Progenitor cell of endocrine pancreas (in vitro differentiated cells): ENCODE data around the gene C1S. TPM values are rescaled to one million over a fixed set of nuclear protein-coding genes. Genes with fewer than 3 reads are reported as not detected.

ENCODE experiments used
- DNase-seq: peaks from one replicate; pipeline ENCODE4 v3.0.0; 2021; ENCODE audit warnings: low spot score; ENCODE audit not compliant: unreplicated experiment
- H3K27ac Mint-ChIP-seq: 2 replicates; pipeline ENCODE4 v1.8.0; 2021; ENCODE audit warnings: mild to moderate bottlenecking, moderate library complexity, mixed read lengths
- H3K27me3 Mint-ChIP-seq: 2 replicates; pipeline ENCODE4 v1.8.0; 2021; ENCODE audit warnings: mixed read lengths
- H3K36me3 Mint-ChIP-seq: 2 replicates; pipeline ENCODE4 v1.8.0; 2022; ENCODE audit warnings: mixed read lengths; ENCODE audit not compliant: insufficient read depth
- H3K4me1 Mint-ChIP-seq: 2 replicates; pipeline ENCODE4 v1.8.0; 2021; ENCODE audit warnings: low read depth, mixed read lengths
- H3K4me3 Mint-ChIP-seq: 2 replicates; pipeline ENCODE4 v1.8.0; 2021; ENCODE audit warnings: low read depth, mild to moderate bottlenecking, moderate library complexity, mixed read lengths
- H3K9me3 Mint-ChIP-seq: 2 replicates; pipeline ENCODE4 v1.8.0; 2021; ENCODE audit warnings: low read depth, mixed read lengths
- total RNA-seq: library from RNA; stranded (reverse); gene quantifications from 2 replicates; pipeline ENCODE4 v1.2.1, GENCODE V29; 2021
- TF ChIP-seq, protein P1 (sequence below): fragments of 200-600 bp; sonication (generic); IDR thresholded peaks from one replicate; pipeline ENCODE4 v1.5.0; 2021; ENCODE audit warnings: antibody characterized with exemption, mild to moderate bottlenecking; ENCODE audit not compliant: unreplicated experiment

C1S gene
- total RNA-seq, 1 donor from 2014 or later, result 4.1 TPM

DNA sequence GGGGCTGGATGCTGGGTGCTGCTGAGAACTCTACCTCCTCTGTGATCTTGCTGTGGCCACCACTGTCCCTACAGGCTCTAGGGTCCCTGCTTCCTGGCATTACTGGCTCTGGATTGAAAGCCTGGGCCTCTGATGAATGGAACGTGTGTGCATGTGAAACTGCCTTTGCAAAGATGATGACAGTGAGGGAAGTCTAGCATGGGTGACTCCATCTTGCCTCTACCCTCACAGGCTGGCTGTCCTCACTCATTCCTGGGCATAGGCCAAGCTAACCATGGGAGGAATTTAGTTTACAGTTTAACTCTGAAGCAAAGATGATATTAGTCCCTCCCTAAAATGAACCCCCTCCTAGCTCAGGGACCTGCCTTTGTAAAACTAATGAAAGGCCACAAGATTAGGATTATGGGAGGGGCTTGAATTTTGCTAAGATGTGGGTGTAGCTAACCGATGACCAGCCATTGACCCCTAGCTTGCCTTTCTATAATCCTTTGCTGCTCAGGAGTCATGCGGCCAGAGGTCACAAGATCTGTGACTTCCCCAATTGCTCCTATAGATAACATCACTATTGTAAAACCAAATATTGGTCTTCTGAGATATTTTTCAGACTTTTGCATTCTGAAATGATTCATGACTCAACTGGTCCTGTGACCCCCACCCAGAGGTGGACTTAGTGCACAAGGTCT lies 2.2 kb upstream of the C1S start:
- no peaks in the 10 kb centered on the region for H3K9me3 Mint-ChIP-seq

DNA sequence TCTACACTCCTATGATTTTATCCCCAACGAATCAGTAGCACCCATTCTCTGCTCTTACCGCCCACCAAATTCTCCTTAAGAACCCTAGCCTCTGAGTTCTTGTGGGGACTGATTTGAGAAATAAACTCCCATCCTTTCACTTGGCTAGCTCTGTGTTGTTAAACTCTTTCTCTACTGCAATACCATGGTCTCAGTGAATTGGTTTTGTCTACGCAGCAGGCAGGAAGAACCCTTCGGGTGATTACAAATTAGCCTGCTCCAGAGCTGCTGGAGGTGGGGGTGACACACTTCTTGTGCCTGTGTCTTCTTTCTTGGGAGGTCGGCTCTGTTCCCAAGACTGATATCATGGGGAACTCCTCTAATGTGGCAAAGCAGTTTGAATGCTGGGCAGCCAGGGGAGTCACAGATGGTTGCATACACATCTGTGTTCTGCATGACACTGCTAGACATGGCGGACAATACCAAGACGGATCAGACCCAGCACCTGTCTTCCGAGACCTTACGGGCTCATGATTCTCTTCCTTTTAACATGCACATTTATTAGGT lies 1.6 kb upstream of the C1S start:
- no peak for DNase-seq
- no peak overlapping the region for H3K27ac Mint-ChIP-seq
- H3K4me3 Mint-ChIP-seq, result no peak overlapping the region
- H3K4me1 Mint-ChIP-seq, result peaks cover 18% of the 10 kb centered on the region
- H3K9me3 Mint-ChIP-seq, result no peaks in the 10 kb centered on the region
- no peaks in the 10 kb centered on the region for H3K36me3 Mint-ChIP-seq
- TF ChIP-seq, protein P1, sequence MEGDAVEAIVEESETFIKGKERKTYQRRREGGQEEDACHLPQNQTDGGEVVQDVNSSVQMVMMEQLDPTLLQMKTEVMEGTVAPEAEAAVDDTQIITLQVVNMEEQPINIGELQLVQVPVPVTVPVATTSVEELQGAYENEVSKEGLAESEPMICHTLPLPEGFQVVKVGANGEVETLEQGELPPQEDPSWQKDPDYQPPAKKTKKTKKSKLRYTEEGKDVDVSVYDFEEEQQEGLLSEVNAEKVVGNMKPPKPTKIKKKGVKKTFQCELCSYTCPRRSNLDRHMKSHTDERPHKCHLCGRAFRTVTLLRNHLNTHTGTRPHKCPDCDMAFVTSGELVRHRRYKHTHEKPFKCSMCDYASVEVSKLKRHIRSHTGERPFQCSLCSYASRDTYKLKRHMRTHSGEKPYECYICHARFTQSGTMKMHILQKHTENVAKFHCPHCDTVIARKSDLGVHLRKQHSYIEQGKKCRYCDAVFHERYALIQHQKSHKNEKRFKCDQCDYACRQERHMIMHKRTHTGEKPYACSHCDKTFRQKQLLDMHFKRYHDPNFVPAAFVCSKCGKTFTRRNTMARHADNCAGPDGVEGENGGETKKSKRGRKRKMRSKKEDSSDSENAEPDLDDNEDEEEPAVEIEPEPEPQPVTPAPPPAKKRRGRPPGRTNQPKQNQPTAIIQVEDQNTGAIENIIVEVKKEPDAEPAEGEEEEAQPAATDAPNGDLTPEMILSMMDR, result no peak
- H3K27me3 Mint-ChIP-seq, result peaks cover 19% of the 10 kb centered on the region

More for the DNA sequence above, 2.2 kb upstream of the C1S start:
- DNase-seq, result no peak
- H3K27ac Mint-ChIP-seq, result no peak overlapping the region
- no peak overlapping the region for H3K4me3 Mint-ChIP-seq
- TF ChIP-seq, protein P1, result no peak
- no peaks in the 10 kb centered on the region for H3K36me3 Mint-ChIP-seq
- H3K27me3 Mint-ChIP-seq, result peaks cover 19% of the 10 kb centered on the region
- peaks cover 18% of the 10 kb centered on the region for H3K4me1 Mint-ChIP-seq

DNA sequence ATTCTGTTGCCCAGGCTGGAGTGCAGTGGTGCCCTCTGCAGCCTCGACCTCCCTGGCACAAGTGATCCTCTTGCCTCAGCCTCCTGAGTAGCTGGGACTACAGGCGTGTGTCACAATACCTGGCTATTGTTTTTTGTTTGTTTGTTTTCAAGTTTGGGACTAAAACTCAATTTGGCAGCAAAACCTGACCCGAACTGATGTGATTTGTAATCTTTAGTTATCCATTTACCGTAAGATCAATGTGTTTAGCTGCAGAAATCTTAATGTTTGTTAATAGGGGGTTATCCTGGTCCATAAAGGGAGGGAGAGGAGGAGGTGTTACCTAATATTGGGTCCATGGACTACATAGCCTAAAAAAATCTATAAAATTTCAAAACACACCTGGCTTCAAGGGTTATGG lies 738 bp upstream of the C1S start:
- Mint-ChIP-seq H3K36me3 (no peaks in the 10 kb centered on the region), H3K27ac (no peak overlapping the region), H3K4me3 (no peak overlapping the region), H3K4me1 (peaks cover 18% of the 10 kb centered on the region), H3K9me3 (no peaks in the 10 kb centered on the region), H3K27me3 (peaks cover 16% of the 10 kb centered on the region)
- no peak for DNase-seq
- TF ChIP-seq, protein P1, result no peak

DNA sequence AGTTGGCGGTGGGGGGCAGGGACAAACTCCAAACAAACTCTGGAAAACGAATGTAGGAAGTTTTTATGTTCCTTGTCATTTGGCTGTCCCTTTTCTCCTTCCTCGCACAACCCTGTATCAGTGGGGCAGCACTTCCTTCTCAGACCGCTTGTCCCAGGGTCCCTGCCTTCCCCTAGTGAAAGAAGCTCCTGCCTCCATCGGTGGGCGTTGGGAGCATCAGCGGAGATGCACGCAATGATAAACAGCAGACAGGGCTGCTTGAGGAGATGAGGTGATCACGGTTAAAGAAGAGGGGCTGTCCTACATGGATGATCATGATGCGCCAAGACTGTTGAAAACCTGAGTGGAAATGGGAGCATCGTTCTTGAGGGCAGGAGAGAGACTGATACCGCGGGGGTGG lies 620 bp downstream of the C1S start:
- Mint-ChIP-seq H3K27ac (no peak overlapping the region), H3K36me3 (no peaks in the 10 kb centered on the region), H3K4me3 (no peak overlapping the region), H3K27me3 (peaks cover 10% of the 10 kb centered on the region), H3K9me3 (no peaks in the 10 kb centered on the region), H3K4me1 (peaks cover 18% of the 10 kb centered on the region)
- no peak for DNase-seq
- TF ChIP-seq, protein P1, result no peak

DNA sequence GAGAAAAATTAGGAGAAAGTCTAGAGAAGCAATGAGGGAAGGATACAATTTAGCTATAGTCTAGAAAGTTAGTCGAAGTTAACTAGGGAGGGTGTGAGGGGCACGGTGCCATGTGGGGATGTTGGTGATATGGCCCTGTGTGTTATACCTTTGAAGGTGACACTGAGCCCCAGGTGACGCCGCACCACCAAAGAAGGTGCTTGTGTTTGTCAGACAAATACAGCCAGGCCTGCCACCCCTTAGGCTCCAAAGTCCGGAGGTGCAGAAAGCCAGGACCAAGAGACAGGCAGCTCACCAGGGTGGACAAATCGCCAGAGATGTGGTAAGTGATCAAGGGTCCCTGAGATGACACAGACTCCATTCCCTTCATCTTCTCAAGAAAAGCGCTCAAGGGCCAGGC lies 1.1 kb downstream of the C1S start:
- no peak for DNase-seq
- Mint-ChIP-seq H3K27me3 (peaks cover 10% of the 10 kb centered on the region), H3K9me3 (no peaks in the 10 kb centered on the region), H3K4me1 (peaks cover 18% of the 10 kb centered on the region), H3K27ac (no peak overlapping the region), H3K4me3 (no peak overlapping the region), H3K36me3 (no peaks in the 10 kb centered on the region)
- TF ChIP-seq, protein P1, result no peak
